Liver (tissue), 3 donors: Measurements from ENCODE around the gene AKR1D1.

ENCODE experiments used
- EGR1 ChIP-seq, 2 donors: IDR thresholded peaks; 2 replicates each; pipeline ENCODE4 v1.6.1; 2016 to 2018; ENCODE audit warnings: antibody characterized with exemption in 2 of 2, low read depth in 2 of 2
- GABPA ChIP-seq, 2 donors: IDR thresholded peaks in 1 of 2; conservative IDR thresholded peaks in 1 of 2; 2 replicates each; pipeline ENCODE4 v1.6.1; 2016; ENCODE audit warnings: antibody characterized with exemption in 2 of 2, mild to moderate bottlenecking in 1 of 2, moderate library complexity in 1 of 2
- JUND ChIP-seq, 2 donors: IDR thresholded peaks; 2 replicates each; pipeline ENCODE4 v1.6.1; 2016; ENCODE audit warnings: antibody characterized with exemption in 2 of 2
- RAD21 ChIP-seq, 2 donors: IDR thresholded peaks; 2 replicates each; pipeline ENCODE4 v1.6.1; 2016; ENCODE audit warnings: antibody characterized with exemption in 2 of 2, mild to moderate bottlenecking in 2 of 2
- RXRA ChIP-seq, 2 donors: IDR thresholded peaks; 2 replicates each; pipeline ENCODE4 v1.6.1; 2017 to 2018; ENCODE audit warnings: antibody characterized with exemption in 2 of 2, mild to moderate bottlenecking in 1 of 2
- SP1 ChIP-seq: IDR thresholded peaks from 2 replicates; pipeline ENCODE4 v1.6.1; 2018; ENCODE audit warnings: antibody characterized with exemption, mild to moderate bottlenecking
- TAF1 ChIP-seq: conservative IDR thresholded peaks from 2 replicates; pipeline ENCODE4 v1.6.1; 2016; ENCODE audit warnings: antibody characterized with exemption, mild to moderate bottlenecking
- YY1 ChIP-seq: IDR thresholded peaks from 2 replicates; pipeline ENCODE4 v1.6.1; 2016; ENCODE audit warnings: antibody characterized with exemption, mild to moderate bottlenecking
- TF ChIP-seq, protein P1 (sequence below): fragments of 150-350 bp; IDR thresholded peaks from 2 replicates; pipeline ENCODE4 v1.5.1; 2017; ENCODE audit warnings: improper control_type of control experiment, low read depth, low read length; ENCODE audit not compliant: missing input control
- TF ChIP-seq, protein P2 (sequence below): IDR thresholded peaks from 2 replicates; pipeline ENCODE4 v1.6.1; 2016; ENCODE audit warnings: antibody characterized with exemption
- TF ChIP-seq, protein P3 (sequence below): IDR thresholded peaks from 2 replicates; pipeline ENCODE4 v1.6.1; 2016; ENCODE audit warnings: antibody characterized with exemption, mild to moderate bottlenecking
- donor health status: healthy.
- donor health status: healthy.

DNA sequence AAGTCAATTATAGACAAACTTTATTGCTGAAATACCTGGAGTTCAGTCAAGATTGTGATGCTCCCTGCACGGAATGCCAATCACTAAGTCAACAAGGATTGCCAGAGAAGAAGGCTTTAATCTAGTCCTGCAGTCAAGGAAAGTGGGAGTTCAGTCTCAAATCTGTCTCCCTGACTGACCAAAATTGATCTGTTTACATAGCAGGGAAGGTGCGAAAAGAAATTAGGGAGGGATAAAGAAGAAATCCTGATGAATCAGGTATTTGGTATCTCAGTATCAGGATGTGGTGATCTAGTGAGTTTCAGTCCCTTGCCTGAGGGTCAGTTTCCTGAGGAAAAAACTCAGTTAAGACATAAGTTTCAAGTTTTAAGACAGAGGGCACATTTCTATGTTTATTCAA lies 2.1 kb upstream of the AKR1D1 start:
- TF ChIP-seq, protein P1, sequence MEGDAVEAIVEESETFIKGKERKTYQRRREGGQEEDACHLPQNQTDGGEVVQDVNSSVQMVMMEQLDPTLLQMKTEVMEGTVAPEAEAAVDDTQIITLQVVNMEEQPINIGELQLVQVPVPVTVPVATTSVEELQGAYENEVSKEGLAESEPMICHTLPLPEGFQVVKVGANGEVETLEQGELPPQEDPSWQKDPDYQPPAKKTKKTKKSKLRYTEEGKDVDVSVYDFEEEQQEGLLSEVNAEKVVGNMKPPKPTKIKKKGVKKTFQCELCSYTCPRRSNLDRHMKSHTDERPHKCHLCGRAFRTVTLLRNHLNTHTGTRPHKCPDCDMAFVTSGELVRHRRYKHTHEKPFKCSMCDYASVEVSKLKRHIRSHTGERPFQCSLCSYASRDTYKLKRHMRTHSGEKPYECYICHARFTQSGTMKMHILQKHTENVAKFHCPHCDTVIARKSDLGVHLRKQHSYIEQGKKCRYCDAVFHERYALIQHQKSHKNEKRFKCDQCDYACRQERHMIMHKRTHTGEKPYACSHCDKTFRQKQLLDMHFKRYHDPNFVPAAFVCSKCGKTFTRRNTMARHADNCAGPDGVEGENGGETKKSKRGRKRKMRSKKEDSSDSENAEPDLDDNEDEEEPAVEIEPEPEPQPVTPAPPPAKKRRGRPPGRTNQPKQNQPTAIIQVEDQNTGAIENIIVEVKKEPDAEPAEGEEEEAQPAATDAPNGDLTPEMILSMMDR, result no peak
- TF ChIP-seq RAD21 (IDR thresholded peaks at IDR 0.05) (no peak), YY1 (no peak), JUND (IDR thresholded peaks at IDR 0.05) (no peak), GABPA (IDR thresholded peaks at IDR 0.05 in 1 of 2, conservative IDR thresholded peaks at IDR 0.05 in 1 of 2) (no peak), SP1 (no peak), EGR1 (IDR thresholded peaks at IDR 0.05; ENCODE audit: low read depth in 2 of 2) (no peak), TAF1 (no peak), RXRA (IDR thresholded peaks at IDR 0.05) (no peak)
- TF ChIP-seq, protein P2, sequence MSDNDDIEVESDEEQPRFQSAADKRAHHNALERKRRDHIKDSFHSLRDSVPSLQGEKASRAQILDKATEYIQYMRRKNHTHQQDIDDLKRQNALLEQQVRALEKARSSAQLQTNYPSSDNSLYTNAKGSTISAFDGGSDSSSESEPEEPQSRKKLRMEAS, result no peak
- TF ChIP-seq, protein P3, sequence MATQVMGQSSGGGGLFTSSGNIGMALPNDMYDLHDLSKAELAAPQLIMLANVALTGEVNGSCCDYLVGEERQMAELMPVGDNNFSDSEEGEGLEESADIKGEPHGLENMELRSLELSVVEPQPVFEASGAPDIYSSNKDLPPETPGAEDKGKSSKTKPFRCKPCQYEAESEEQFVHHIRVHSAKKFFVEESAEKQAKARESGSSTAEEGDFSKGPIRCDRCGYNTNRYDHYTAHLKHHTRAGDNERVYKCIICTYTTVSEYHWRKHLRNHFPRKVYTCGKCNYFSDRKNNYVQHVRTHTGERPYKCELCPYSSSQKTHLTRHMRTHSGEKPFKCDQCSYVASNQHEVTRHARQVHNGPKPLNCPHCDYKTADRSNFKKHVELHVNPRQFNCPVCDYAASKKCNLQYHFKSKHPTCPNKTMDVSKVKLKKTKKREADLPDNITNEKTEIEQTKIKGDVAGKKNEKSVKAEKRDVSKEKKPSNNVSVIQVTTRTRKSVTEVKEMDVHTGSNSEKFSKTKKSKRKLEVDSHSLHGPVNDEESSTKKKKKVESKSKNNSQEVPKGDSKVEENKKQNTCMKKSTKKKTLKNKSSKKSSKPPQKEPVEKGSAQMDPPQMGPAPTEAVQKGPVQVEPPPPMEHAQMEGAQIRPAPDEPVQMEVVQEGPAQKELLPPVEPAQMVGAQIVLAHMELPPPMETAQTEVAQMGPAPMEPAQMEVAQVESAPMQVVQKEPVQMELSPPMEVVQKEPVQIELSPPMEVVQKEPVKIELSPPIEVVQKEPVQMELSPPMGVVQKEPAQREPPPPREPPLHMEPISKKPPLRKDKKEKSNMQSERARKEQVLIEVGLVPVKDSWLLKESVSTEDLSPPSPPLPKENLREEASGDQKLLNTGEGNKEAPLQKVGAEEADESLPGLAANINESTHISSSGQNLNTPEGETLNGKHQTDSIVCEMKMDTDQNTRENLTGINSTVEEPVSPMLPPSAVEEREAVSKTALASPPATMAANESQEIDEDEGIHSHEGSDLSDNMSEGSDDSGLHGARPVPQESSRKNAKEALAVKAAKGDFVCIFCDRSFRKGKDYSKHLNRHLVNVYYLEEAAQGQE, result no peak
